ENCODE measurements around the gene STK24. TPM values are rescaled to one million over a fixed set of nuclear protein-coding genes. Genes with fewer than 3 reads are reported as not detected.

STK24 gene
- total and polyA plus RNA-seq, 2 of the 8 experiments (the other 6 are each of a cell fraction or from before 2014, with no cell fraction given) = 62.8 to 143 TPM

DNA sequence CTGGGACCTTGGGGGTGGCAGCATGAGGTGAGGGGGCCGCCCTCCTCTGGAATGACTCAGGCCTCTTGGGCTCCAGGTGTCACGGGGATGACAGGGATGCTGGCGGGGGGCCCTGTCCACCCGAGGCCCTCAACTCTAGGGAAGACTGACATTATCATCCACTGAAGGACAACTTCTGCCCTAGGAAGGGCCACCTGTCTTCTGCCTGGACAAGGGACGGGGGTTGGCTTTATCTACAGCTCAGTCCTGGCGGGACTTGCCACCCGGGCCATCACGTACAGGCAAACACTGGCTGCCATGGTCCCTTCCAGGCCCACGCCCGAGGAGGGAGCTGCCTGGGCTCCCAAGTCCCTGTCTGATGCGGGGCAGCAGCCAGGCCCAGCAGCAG is 130.7 kb downstream of the STK24 start:
- CTCF ChIA-PET (ENCODE audit: partially characterized antibody) = interaction anchor here (0.5 to 6.7 kb wide), 37 partner anchors 11 to 588 kb away, joined by 3 to 115 read pairs (median 5); no protein-coding TSS in a partner anchor
- Histone ChIP-seq H2BK12ac (ENCODE audit: low read depth, low read length) (no peak overlapping the region), H2BK20ac (ENCODE audit: low read length) (no peak overlapping the region), H3K4ac (replicated peaks; ENCODE audit: insufficient read length, low read depth, low read length) (no peak overlapping the region), H4K5ac (ENCODE audit: insufficient read length, low read depth, low read length) (no peak overlapping the region), H3K14ac (ENCODE audit: insufficient read length) (no peak overlapping the region), H3K9ac (replicated peaks in 1 of 4; ENCODE audit: extremely low read depth in 1 of 4, low read depth in 3 of 4, low read length in 3 of 4) (no peak overlapping the region), H3K79me1 (ENCODE audit: low read depth, low read length) (no peaks in the 10 kb centered on the region; the same call in 1 of the 2 replicates), H2AK5ac (ENCODE audit: low read depth, low read length) (no peak overlapping the region), H3K4me3 (ENCODE audit: extremely low read depth in 1 of 4, insufficient read depth in 2 of 4, low read depth in 3 of 4, low read length in 4 of 4) (no peak overlapping the region), H3K56ac (replicated peaks; ENCODE audit: insufficient read length, low read depth, low read length) (no peak overlapping the region), H2BK15ac (ENCODE audit: low read length) (no peak overlapping the region), H3K4me1 (replicated peaks in 1 of 4; ENCODE audit: control insufficient read depth in 3 of 4, insufficient read depth in 4 of 4, low read length in 3 of 4) (peaks cover 5 to 21% (median 10%) of the 10 kb centered on the region in 4 experiments), H3K4me2 (ENCODE audit: insufficient read depth in 1 of 2, low read depth in 2 of 2, low read length in 2 of 2) (no peak overlapping the region), H3K23me2 (ENCODE audit: low read depth, low read length) (no peaks in the 10 kb centered on the region), H4K91ac (replicated peaks; ENCODE audit: insufficient read length, low read length) (no peak overlapping the region), H3K23ac (ENCODE audit: insufficient read length) (no peak overlapping the region), H4K20me1 (replicated peaks in 1 of 2; ENCODE audit: control insufficient read depth in 1 of 2, insufficient read depth in 2 of 2, low read length in 2 of 2) (peaks cover 8 to 12% of the 10 kb centered on the region in 2 experiments), H3K79me2 (ENCODE audit: control insufficient read depth in 1 of 2, insufficient read depth in 2 of 2, low read length in 2 of 2) (no peaks in the 10 kb centered on the region), H2BK5ac (ENCODE audit: low read depth, low read length) (no peak overlapping the region), H2BK120ac (replicated peaks; ENCODE audit: low read depth, low read length) (no peak overlapping the region), H3K18ac (ENCODE audit: extremely low read depth, low read length) (no peak overlapping the region), H3K9me3 (ENCODE audit: insufficient read depth in 2 of 2, low read depth in 1 of 2, low read length in 1 of 2) (no peaks in the 10 kb centered on the region), H3K27ac (ENCODE audit: low read depth, low read length) (no peak overlapping the region; the same call in 1 of the 2 replicates), H2AFZ (ENCODE audit: low read length) (no peak overlapping the region), H4K8ac (ENCODE audit: extremely low read depth, insufficient read depth, low read length) (no peak overlapping the region), H3K36me3 (ENCODE audit: control insufficient read depth in 2 of 4, insufficient read depth in 4 of 4, low read length in 3 of 4) (peaks cover 4 to 30% (median 5%) of the 10 kb centered on the region in 4 experiments; a peak in 6 of 8 replicates), H3K27me3 (replicated peaks in 1 of 4; ENCODE audit: control insufficient read depth in 3 of 4, extremely low read depth in 1 of 4, insufficient read depth in 3 of 4, low read length in 3 of 4) (no peaks in the 10 kb centered on the region)
- POLR2A ChIA-PET (ENCODE audit: partially characterized antibody) = interaction anchor here (0.9 to 2.9 kb wide), 2 partner anchors 36 to 130 kb away, joined by 3 to 11 read pairs; partner anchors contain the start of gene STK24
- 87% methylated on average over 11 of the region's 11 CpGs; no CpG with 5 or more reads in 1 of the 2 experiments for WGBS, 2 experiments (ENCODE audit: extremely low coverage in 1 of 2, insufficient coverage in 1 of 2, insufficient read length in 1 of 2, insufficient replicate concordance in 2 of 2, low coverage in 1 of 2, low lambda C conversion rate in 2 of 2, missing lambda C conversion rate in 1 of 2)
- FAIRE-seq (no peak), DNase-seq (ENCODE audit: low read depth in 1 of 2, low spot score in 2 of 2) (no peak)
- TF ChIP-seq CTBP2 (IDR thresholded peaks at IDR 0.05; ENCODE audit: borderline replicate concordance, insufficient read depth, insufficient read length, low read length) = no peak
- TF ChIP-seq GABPA (IDR thresholded peaks at IDR 0.05; ENCODE audit: borderline replicate concordance, insufficient read depth, low read length) = no peak
- TF ChIP-seq GTF2F1 (IDR thresholded peaks at IDR 0.05; ENCODE audit: borderline replicate concordance, low read depth, low read length) = no peak
- TF ChIP-seq KDM1A (IDR thresholded peaks at IDR 0.05; ENCODE audit: borderline replicate concordance, low read length) = no peak
- no peak for TF ChIP-seq SIN3A (conservative IDR thresholded peaks at IDR 0.05 in 1 of 2, IDR thresholded peaks at IDR 0.05 in 1 of 2; ENCODE audit: low read depth in 1 of 2, low read length in 2 of 2)
- TF ChIP-seq POLR2A (IDR thresholded peaks at IDR 0.05; ENCODE audit: control extremely low read depth in 1 of 2, low read depth in 2 of 2, low read length in 2 of 2) = no peak
- TF ChIP-seq SRF (IDR thresholded peaks at IDR 0.05; ENCODE audit: low read depth, low read length) = no peak
- no peak for TF ChIP-seq RXRA (IDR thresholded peaks at IDR 0.05; ENCODE audit: insufficient read depth, low read depth, low read length)
- no peak for TF ChIP-seq KDM4A (IDR thresholded peaks at IDR 0.05; ENCODE audit: low read depth, low read length, severe bottlenecking)
- TF ChIP-seq TBP (IDR thresholded peaks at IDR 0.05; ENCODE audit: low read depth, low read length) = no peak
- TF ChIP-seq KDM5A (IDR thresholded peaks at IDR 0.05; ENCODE audit: low read length) = no peak
- no peak for TF ChIP-seq CBX8 (IDR thresholded peaks at IDR 0.05; ENCODE audit: borderline replicate concordance, low read depth, low read length)
- TF ChIP-seq RFX5 (IDR thresholded peaks at IDR 0.05; ENCODE audit: borderline replicate concordance, low read depth, low read length) = no peak
